NB4 (cell line): ENCODE results near the gene FGF14.

Source experiments
- CTCF ChIP-seq: IDR thresholded peaks from one replicate; pipeline ENCODE4 v1.5.1; 2012; ENCODE audit warnings: low read depth, low read length
- MYC ChIP-seq: IDR thresholded peaks from 2 replicates; pipeline ENCODE4 v1.6.1; 2011; ENCODE audit warnings: low read depth, low read length
- POLR2A ChIP-seq: IDR thresholded peaks from 2 replicates; pipeline ENCODE4 v1.6.1; 2011; ENCODE audit warnings: mild to moderate bottlenecking; ENCODE audit not compliant: insufficient read length; ENCODE audit errors: extremely low read depth
- TF ChIP-seq, protein P1 (sequence below): IDR thresholded peaks from 2 replicates; pipeline ENCODE4 v1.6.1; 2011; ENCODE audit warnings: low read depth, low read length

DNA sequence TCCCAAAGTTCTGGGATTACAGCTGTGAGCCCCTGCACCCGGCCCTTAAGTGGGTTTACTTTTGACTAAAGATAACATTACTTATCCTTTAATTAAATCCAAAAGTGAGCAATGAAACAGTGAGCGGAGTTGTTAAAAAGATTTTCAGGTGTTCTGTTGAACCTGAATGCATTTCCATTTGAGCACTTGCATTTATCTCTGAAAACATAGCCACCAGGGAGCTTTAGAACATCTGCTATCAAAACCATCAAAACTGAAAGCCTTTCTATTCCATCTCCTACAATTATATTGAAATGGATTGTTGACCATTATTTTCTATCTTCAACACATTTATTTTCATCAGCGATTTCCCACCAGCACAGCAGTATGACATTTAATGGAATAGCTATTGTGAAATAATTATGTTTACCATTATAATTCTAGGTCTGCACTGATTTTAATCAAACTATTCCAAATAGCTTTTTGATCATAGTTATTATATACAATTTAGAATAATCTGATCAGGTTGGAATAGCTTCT is 269.0 kb downstream of the FGF14 start:
- TF ChIP-seq POLR2A, result no peak
- no peak for TF ChIP-seq CTCF
- TF ChIP-seq MYC, result no peak
- TF ChIP-seq, protein P1, sequence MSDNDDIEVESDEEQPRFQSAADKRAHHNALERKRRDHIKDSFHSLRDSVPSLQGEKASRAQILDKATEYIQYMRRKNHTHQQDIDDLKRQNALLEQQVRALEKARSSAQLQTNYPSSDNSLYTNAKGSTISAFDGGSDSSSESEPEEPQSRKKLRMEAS, result no peak
